ENCODE measurements around the gene SLAMF9. TPM values are rescaled to one million over a fixed set of nuclear protein-coding genes. Genes with fewer than 3 reads are reported as not detected.

The SLAMF9 gene
- total RNA-seq, 1 donor from 2014 or later = not detected

DNA sequence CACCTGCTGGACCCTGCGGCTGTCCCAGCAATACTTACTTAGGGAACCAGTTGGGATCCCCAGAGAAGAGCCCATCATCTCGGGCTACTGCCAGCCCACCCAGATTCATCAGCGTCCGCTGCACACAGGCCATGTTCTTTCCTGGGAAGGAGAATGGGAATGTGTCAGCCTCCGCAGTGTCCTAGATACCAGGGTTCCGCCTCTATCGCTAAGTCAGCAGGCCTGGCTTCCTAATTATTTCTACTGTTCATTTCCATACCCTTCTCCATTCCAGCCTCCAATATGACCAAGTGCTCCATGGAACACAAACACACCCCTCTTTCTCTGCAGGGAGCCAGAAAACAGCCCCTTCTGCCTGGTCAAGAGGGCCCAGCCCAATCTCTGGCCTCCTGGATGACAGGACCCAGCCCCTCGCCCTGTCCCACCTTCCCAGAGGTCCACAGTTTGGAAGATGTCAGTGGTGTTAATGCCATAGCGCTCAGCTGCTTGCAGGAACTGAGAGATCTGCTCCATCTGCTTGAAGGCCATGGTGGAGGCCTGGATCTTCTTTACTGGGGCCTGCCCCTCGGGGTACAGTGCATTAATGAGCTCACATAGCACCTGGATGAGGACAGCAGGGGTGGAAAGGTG, 34.7 kb downstream of the SLAMF9 start:
- Histone ChIP-seq H3K27ac (replicated peaks) (peak overlapping the region; percentile 98), H3K36me3 (peaks cover 47% of the 10 kb centered on the region), H3K4me1 (peaks cover 90% of the 10 kb centered on the region)

DNA sequence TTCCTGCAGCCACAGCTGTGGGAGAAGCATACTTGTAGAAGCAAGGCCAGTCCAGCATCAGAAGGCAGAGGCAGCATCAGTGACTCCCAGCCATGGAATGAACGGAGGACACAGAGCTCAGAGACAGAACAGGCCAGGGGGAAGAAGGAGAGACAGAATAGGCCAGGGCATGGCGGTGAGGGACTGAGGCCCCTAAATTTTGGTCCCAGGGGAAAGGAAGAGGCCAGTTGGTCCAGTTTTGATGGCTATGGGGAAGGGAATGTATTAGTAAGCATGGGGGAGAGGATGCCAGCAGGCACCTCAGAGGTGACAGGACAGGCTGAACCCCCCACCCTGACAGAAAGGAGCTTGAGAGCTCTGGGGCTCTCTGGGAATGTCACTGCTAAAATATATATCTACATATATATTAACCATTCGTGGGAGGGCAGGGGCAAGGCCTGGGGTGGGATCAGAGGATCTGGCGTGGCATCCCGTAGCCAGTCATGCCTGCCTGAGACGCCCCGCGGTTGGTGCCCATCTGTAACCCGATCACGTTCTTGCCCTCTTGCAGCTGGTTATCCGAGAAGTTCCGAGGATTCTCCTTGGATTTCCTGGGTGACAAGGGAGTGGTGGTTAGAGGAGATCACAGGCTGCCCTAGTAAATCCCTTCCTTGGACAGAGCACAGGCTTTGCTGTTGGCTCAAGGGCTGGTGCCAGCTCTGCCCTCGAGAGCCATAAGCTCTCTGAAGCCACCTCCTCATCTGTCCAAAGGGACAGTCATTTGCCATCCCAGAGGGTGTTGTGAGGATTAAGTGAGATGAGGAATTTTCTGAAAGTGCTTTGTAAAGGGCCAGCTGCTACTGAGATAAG, 35.5 kb downstream of the SLAMF9 start:
- no peaks in the 10 kb centered on the region for H3K9me3 ChIP-seq (replicated peaks)
- DNase-seq = no peak
- no peak overlapping the region for H3K27ac ChIP-seq (replicated peaks)
- H3K4me3 ChIP-seq = no peak overlapping the region
- intact Hi-C loops (cut with micrococcal nuclease) = no loop called here
- TF ChIP-seq, protein P1, sequence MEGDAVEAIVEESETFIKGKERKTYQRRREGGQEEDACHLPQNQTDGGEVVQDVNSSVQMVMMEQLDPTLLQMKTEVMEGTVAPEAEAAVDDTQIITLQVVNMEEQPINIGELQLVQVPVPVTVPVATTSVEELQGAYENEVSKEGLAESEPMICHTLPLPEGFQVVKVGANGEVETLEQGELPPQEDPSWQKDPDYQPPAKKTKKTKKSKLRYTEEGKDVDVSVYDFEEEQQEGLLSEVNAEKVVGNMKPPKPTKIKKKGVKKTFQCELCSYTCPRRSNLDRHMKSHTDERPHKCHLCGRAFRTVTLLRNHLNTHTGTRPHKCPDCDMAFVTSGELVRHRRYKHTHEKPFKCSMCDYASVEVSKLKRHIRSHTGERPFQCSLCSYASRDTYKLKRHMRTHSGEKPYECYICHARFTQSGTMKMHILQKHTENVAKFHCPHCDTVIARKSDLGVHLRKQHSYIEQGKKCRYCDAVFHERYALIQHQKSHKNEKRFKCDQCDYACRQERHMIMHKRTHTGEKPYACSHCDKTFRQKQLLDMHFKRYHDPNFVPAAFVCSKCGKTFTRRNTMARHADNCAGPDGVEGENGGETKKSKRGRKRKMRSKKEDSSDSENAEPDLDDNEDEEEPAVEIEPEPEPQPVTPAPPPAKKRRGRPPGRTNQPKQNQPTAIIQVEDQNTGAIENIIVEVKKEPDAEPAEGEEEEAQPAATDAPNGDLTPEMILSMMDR (IDR thresholded peaks at IDR 0.05; ENCODE audit: borderline replicate concordance) = no peak
- no peaks in the 10 kb centered on the region for H3K27me3 ChIP-seq (ENCODE audit: low read depth)
- peaks cover 47% of the 10 kb centered on the region for H3K36me3 ChIP-seq
- peaks cover 82% of the 10 kb centered on the region for H3K4me1 ChIP-seq

More for the DNA sequence above, 34.7 kb downstream of the SLAMF9 start:
- TF ChIP-seq, protein P1 (IDR thresholded peaks at IDR 0.05; ENCODE audit: borderline replicate concordance) = no peak
- Histone ChIP-seq H3K4me3 (no peak overlapping the region), H3K27me3 (ENCODE audit: low read depth) (no peaks in the 10 kb centered on the region), H3K9me3 (replicated peaks) (no peaks in the 10 kb centered on the region)
- no peak for DNase-seq
- intact Hi-C loops (cut with micrococcal nuclease) = no loop called here

DNA sequence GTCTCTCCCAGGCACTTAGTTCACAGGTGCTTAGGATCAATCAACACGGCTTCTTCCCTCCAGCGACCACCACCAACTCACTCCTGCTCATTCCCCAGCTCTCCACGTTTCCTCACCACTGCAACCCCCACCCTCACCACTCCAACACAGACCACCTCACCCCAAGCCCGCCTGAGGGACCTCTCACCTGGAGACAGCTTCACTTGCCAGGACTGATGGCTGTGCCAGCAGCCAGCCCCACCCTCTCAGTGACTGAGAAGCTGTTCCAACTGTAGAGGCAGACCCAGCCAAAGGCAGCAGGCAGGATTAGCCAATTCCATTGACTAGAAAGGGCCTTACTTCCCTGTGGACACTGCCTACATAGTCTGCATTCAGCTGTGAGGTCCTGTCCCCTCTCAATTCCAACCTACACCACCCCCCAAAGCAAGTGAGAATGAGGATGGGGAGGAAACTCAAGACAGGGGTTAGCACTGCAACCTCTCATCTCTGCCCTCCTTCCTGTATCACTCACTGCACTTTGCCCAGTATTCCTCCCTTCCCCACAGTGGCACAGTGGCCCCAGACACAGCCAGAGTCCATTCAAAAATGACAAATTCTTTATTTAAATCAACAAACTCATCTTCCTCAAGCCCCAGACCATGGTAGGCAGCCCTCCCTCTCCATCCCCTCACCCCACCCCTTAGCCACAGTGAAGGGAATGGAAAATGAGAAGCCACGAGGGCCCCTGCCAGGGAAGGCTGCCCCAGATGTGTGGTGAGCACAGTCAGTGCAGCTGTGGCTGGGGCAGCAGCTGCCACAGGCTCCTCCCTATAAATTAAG, 36.3 kb downstream of the SLAMF9 start:
- Histone ChIP-seq H3K4me3 (no peak overlapping the region), H3K9me3 (replicated peaks) (no peaks in the 10 kb centered on the region), H3K27me3 (ENCODE audit: low read depth) (no peaks in the 10 kb centered on the region), H3K27ac (replicated peaks) (peak overlapping the region; percentile 36), H3K36me3 (peaks cover 47% of the 10 kb centered on the region), H3K4me1 (peaks cover 78% of the 10 kb centered on the region)
- intact Hi-C loops (cut with micrococcal nuclease) = no loop called here
- no peak for DNase-seq
- TF ChIP-seq, protein P1 (IDR thresholded peaks at IDR 0.05; ENCODE audit: borderline replicate concordance) = no peak

DNA sequence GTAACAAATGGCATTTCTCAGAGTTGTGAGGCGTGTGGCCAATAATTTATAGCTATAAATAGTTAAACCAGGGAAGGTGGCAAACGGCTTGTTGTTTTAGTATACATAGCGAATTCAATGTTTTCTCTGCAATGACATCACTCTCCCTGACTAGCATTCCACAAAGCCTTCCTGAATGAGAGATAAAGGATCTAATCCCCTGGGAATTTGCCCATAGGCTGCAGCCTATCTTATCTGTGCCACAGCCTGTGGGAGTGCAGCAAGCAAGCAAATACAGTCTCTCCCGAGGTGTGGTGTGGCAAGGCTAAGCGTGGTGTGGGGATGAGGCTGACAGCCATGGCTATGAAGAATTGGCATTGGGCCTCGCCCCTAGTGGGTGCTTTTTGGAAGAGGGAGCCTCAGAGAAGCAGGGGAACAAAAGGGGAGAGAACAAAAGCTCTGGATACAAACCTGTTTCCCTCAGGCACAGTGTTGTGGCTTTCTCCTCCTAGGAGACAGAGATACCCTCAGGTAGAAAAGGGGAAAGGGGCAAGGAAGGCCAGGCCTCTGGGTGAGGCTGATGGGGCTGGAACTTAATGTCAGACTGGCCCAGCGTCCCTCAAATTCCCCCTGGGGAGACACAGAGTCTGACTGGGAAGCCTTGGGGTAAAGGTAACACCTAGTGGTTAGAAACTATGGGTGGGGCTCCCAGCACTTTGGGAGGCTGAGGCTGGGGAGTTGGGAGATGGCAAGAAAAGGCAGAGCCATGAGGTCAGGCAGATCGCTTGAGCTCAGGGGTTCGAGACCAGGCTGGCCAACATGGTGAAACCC, 37.6 kb downstream of the SLAMF9 start:
- H3K36me3 ChIP-seq = peaks cover 47% of the 10 kb centered on the region
- no peak overlapping the region for H3K4me3 ChIP-seq
- peak overlapping the region; percentile 63 for H3K27ac ChIP-seq (replicated peaks)
- no peaks in the 10 kb centered on the region for H3K27me3 ChIP-seq (ENCODE audit: low read depth)
- intact Hi-C loops (cut with micrococcal nuclease) = no loop called here
- peaks cover 72% of the 10 kb centered on the region for H3K4me1 ChIP-seq
- TF ChIP-seq, protein P1 (IDR thresholded peaks at IDR 0.05; ENCODE audit: borderline replicate concordance) = no peak
- H3K9me3 ChIP-seq (replicated peaks) = no peaks in the 10 kb centered on the region
- no peak for DNase-seq
